Measurements from ENCODE around the gene TTK.
"Not testable (repeated sequence)": the region's sequence is repeated elsewhere in the genome, so short reads cannot be mapped to it uniquely, and the experiment has no call there.

Gene TTK

GRCh38 chr6:80022803-80023202 is 18.4 kb downstream of the TTK start:
- no peak for DNase-seq

GRCh38 chr6:80028589-80028988 is 24.1 kb downstream of the TTK start:
- DNase-seq, result no peak

- DNase-seq, result no peak
Observed at GRCh38 chr6:80029470-80029869, 25.0 kb downstream of the TTK start.

- not testable (repeated sequence) for DNase-seq
Observed at GRCh38 chr6:80048220-80048619, 43.8 kb downstream of the TTK start.

- DNase-seq, result no peak
Observed at GRCh38 chr6:80060774-80061173, 56.3 kb downstream of the TTK start.

GRCh38 chr6:80068146-80068545 is 63.7 kb downstream of the TTK start:
- DNase-seq, result not testable (repeated sequence)

GRCh38 chr6:80070431-80070830 is 66.0 kb downstream of the TTK start:
- not testable (repeated sequence) for DNase-seq

- no peak for DNase-seq
Observed at GRCh38 chr6:80077067-80077466, 72.6 kb downstream of the TTK start.

GRCh38 chr6:80088637-80089036 is 84.2 kb downstream of the TTK start:
- no peak for DNase-seq

GRCh38 chr6:80091506-80091905 is 87.1 kb downstream of the TTK start:
- no peak for DNase-seq

Measured in CD4-positive, alpha-beta T cell treated with Interleukin-21 for 1 hour (primary cell).